GM12801 (cell line): ENCODE measurements around the gene NT5DC2.

Experiments
- CTCF ChIP-seq: IDR thresholded peaks from one replicate; pipeline ENCODE4 v1.5.1; 2011; ENCODE audit warnings: control low read depth; ENCODE audit not compliant: insufficient read length; ENCODE audit errors: extremely low read depth

NT5DC2 gene

GRCh38 chr3:52487050-52487787 lies 46.4 kb downstream of the NT5DC2 start:
- TF ChIP-seq CTCF = no peak

GRCh38 chr3:52484680-52485461 lies 48.8 kb downstream of the NT5DC2 start:
- no peak for TF ChIP-seq CTCF

DNA sequence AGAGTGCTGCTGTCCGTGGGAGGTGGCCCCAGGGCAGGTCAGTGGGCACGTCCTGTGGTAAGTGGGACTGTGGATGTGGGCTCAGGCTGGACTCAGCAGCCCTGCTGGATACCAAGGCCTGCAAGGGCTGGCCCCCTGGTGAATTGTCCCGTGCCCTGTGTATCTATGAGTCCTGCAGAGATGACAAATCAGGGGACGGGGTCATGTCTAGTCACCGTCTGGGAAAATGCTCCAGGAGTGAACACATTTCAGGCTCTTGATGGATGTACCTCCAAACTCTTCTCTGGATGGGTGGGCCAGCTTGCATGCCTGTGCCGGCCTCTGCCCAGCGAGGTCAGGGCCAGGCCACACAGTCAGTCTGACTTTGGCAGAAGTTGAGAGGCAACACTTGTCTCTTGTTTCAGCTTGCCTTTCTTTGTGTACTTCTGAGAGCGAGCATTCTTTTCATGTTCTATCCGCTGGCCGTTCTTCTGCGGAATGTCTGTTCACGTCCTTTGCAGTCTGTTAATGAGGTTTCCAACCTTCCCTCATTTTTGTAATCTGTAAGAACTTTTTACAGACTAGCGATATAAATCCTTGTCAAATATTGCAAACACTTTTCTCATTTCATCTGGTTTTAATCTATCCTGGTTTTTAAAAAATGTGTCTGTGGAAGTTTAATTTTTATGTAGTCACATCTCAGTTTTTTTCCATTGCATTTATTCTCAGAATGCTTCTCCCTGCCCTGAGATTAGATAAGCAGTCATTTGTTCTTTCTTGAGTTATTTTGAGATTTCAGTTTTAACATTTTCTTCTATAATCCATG lies 49.9 kb downstream of the NT5DC2 start:
- no peak for TF ChIP-seq CTCF

- TF ChIP-seq CTCF = no peak
These were observed 50.6 kb downstream of the NT5DC2 start for GRCh38 chr3:52483081-52483480.

DNA sequence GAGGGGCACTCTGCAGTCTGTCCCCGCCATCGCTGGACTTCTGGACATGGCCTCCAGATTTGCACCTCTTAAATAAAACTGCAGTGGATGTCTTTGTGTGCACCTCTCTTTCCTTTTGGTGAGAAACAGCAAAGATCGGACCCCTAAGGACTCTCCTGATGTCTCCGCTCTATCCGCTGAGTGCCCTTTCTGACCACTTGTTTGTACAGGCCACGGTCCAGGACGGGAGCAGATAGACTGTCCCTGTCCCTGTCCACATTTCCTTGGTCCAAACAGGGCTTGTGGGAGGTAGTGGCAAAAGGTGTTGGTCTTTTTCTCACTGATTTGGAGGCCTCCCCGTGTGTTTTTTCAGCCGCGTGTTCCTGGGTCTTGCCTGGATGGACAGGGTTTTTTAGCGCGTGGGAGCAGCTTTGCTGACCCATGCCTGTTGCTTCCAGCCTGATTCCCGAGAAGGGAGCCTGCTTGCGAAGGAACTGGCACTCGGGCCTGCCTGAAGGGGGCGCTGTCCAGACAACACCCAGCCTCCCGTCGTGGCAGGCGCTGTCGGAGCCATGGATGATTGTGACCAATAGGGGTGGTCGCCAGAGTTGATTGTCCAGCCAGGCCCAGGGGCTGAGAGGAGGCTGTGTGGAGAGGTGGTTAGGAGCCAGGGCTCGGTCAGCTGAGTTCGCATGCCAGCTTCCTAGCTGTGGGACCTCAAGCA lies 51.7 kb downstream of the NT5DC2 start:
- TF ChIP-seq CTCF = no peak

DNA sequence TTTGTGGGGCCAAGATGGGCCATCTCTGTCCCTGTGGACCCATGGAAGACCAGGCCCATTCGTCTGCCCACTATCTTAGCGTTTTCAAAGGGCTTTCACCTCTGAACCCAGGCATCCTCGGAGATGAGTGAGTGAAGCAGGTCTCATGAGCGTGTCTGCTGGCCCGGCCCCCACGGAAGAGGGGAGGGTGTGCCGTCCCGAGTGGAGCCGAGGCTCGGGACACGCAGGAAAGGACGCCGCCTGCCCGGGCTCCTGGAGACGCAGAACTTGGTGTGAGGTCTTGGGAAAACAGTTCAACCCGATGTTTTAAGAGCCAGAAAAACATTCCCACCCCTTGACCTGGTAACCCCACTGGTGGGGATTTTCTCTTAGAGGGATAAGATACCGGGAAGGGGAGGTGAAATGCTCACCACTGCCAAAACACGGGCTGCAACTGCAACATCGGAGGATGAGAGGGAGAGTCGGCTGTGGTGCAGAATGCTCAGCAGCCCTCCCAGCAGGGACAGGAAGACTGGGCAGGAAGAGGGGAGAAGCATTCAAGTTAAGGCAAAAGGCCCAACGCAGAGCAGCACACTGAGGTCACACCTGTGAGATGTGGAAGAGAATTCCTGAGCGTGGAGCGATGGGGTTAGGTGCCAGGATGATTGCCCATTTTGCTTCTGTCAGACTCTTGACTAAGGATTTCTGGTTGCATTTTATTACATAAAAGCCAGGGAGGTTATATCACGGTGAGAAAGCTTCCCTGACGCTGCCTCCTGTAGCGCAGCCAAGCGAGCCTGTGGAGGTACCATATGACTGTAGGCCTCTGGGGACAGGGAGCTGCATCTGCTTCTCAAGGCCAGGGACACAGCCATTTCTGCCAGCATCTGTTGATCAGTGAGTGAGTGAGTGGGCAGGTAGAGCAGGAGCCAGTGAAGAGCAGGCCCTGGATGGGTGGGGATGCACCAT lies 52.6 kb downstream of the NT5DC2 start:
- TF ChIP-seq CTCF = no peak
